K562 (cell line): ENCODE results near the gene COA3. TPM values are rescaled to one million over a fixed set of nuclear protein-coding genes. Genes with fewer than 3 reads are reported as not detected.
A peak's percentile ranks its signal among the peaks of the same experiment; 100 is the strongest.

ENCODE experiments used
- CC2D1A ChIP-seq: fragments of 450-650 bp; IDR thresholded peaks from 2 replicates; pipeline ENCODE4 v1.6.1; 2017; ENCODE audit warnings: mild to moderate bottlenecking
- FOS ChIP-seq: IDR thresholded peaks from 3 replicates; pipeline ENCODE4 v1.6.1; 2011; ENCODE audit not compliant: insufficient read length; ENCODE audit errors: extremely low read depth
- FOXK1 ChIP-seq: sonication (generic); formaldehyde crosslinking; IDR thresholded peaks from 2 replicates; pipeline ENCODE4 v1.8.0; 2022; ENCODE audit warnings: missing genetic modification reagents, mild to moderate bottlenecking, borderline replicate concordance
- ZBTB40 ChIP-seq, 2 experiments: fragments of 450-650 bp in 1 of 2; sonication (generic) in 1 of 2; formaldehyde crosslinking in 1 of 2; IDR thresholded peaks; 2 replicates each; pipeline versions ENCODE4 v1.7.1 to v1.9.0; 2016 to 2022; ENCODE audit warnings: inconsistent platforms in 1 of 2, mild to moderate bottlenecking in 1 of 2, missing genetic modification reagents in 1 of 2
- ZHX1 ChIP-seq: fragments of 150-350 bp; conservative IDR thresholded peaks from 2 replicates; pipeline ENCODE4 v1.6.1; 2014; ENCODE audit warnings: low read length
- ZNF436 ChIP-seq: fragments of 250-450, 450-650 bp; sonication (Bioruptor Pico); formaldehyde crosslinking; IDR thresholded peaks from 2 replicates; pipeline ENCODE4 v1.7.0; 2020; ENCODE audit warnings: mild to moderate bottlenecking
- ZNF592 ChIP-seq: fragments of 450-650 bp; IDR thresholded peaks from 2 replicates; pipeline ENCODE4 v1.6.1; 2017; ENCODE audit warnings: antibody characterized with exemption, mild to moderate bottlenecking
- ZSCAN29 ChIP-seq: fragments of 450-650 bp; IDR thresholded peaks from 2 replicates; pipeline ENCODE4 v1.6.1; 2017
- ZZZ3 ChIP-seq: fragments of 450-650 bp; IDR thresholded peaks from 2 replicates; pipeline ENCODE4 v1.6.1; 2016; ENCODE audit warnings: antibody characterized with exemption, mild to moderate bottlenecking, moderate library complexity
- polyA plus RNA-seq, 8 experiments: library from polyadenylated mRNA; depleted of rRNA in 4 of 8; stranded (reverse) in 5 of 8; unstranded in 3 of 8; fragments of >200 nt; fragmentation: Nextera tagmentation in 2 of 8; fragmentation: Illumina TruSeq in 1 of 8; extraction: Ambion mirVana in 2 of 8; extraction: Trizol in 1 of 8; gene quantifications; 2 replicates each; pipeline versions ENCODE4 v1.2.1 to v1.2.3, GENCODE V29; 2011 to 2014; ENCODE audit warnings: inconsistent platforms in 1 of 8, missing spikeins in 1 of 8
- total RNA-seq, 7 experiments: library from RNA; depleted of rRNA in 6 of 7; stranded (reverse); fragments of >200 nt in 6 of 7; fragmentation: Illumina TruSeq in 2 of 7; extraction: Trizol in 2 of 7; gene quantifications; 2 replicates each; pipeline versions ENCODE4 v1.2.1 to v1.2.3, GENCODE V29; 2011 to 2021; ENCODE audit warnings: low replicate concordance in 1 of 7

The COA3 gene
- total and polyA plus RNA-seq, 9 of the 15 experiments (the other 6 are each of a cell fraction or from before 2014, with no cell fraction given): 49.6 to 153 (median 61.4) TPM

GRCh38 chr17:42798383-42799380, at the start of gene COA3, which contains the start of gene CNTD1 (continued):
- 0 out of 2 replicates have a peak, but pooled peaks have one; percentile 21 for TF ChIP-seq ZBTB40 (IDR thresholded peaks at IDR 0.05)
- no peak for TF ChIP-seq ZBTB40 (CRISPR knock-in tag; IDR thresholded peaks at IDR 0.05)
- peak; percentile 69 for TF ChIP-seq ZNF592
- TF ChIP-seq CC2D1A: 0 out of 2 replicates have a peak, but pooled peaks have one; percentile 6
- no peak for TF ChIP-seq FOS
- TF ChIP-seq ZNF436: no peak
- TF ChIP-seq ZZZ3: no peak
- peak; percentile 17; the same call in 1 of the 2 replicates for TF ChIP-seq FOXK1 (CRISPR knock-in tag)
- 0 out of 2 replicates have a peak, but pooled peaks have one; percentile 70 for TF ChIP-seq ZHX1
- 0 out of 2 replicates have a peak, but pooled peaks have one; percentile 38 for TF ChIP-seq ZSCAN29
